GM23338 (cell line): ENCODE data around the gene PSMB11. TPM values are rescaled to one million over a fixed set of nuclear protein-coding genes. Genes with fewer than 3 reads are reported as not detected.

Experiments
- ATAC-seq: fragments of 200-7000 bp; cut with Tn5 transposase; 3 replicates; pipeline ENCODE4 v1.9.1; 2020
- DNase-seq: peaks from one replicate; pipeline ENCODE4 v3.0.0-alpha.2; 2015; ENCODE audit warnings: low spot score
- H2AFZ ChIP-seq: fragments of 200-600 bp; sonication (generic); 2 replicates; pipeline ENCODE4 v1.8.0; 2016; ENCODE audit warnings: antibody characterized with exemption, mild to moderate bottlenecking, moderate library complexity
- H3F3A ChIP-seq: fragments of 200-600 bp; sonication (generic); replicated peaks from 2 replicates; pipeline ENCODE4 v1.8.0; 2017; ENCODE audit warnings: antibody characterized with exemption, mixed run types, low read depth
- H3K27ac ChIP-seq: fragments of 200-600 bp; sonication (generic); 2 replicates; pipeline ENCODE4 v1.6.1; 2016; ENCODE audit warnings: low read depth
- H3K27me3 ChIP-seq: fragments of 200-600 bp; sonication (generic); 2 replicates; pipeline ENCODE4 v1.8.0; 2016; ENCODE audit warnings: mild to moderate bottlenecking, mixed run types, moderate library complexity; ENCODE audit not compliant: insufficient read depth
- H3K36me3 ChIP-seq: fragments of 200-600 bp; sonication (generic); 2 replicates; pipeline ENCODE4 v1.8.0; 2016; ENCODE audit warnings: mild to moderate bottlenecking; ENCODE audit not compliant: insufficient read depth
- H3K4me1 ChIP-seq: fragments of 200-600 bp; sonication (generic); 2 replicates; pipeline ENCODE4 v1.8.0; 2016; ENCODE audit warnings: mild to moderate bottlenecking, moderate library complexity; ENCODE audit not compliant: insufficient read depth
- H3K4me2 ChIP-seq: fragments of 200-600 bp; sonication (generic); 2 replicates; pipeline ENCODE4 v1.7.1; 2017; ENCODE audit warnings: mixed run types
- H3K4me3 ChIP-seq: fragments of 200-600 bp; sonication (generic); 2 replicates; pipeline ENCODE4 v1.6.1; 2016; ENCODE audit warnings: mixed run types
- H3K79me2 ChIP-seq: fragments of 200-600 bp; sonication (generic); replicated peaks from 2 replicates; pipeline ENCODE4 v1.8.0; 2017; ENCODE audit warnings: mild to moderate bottlenecking; ENCODE audit not compliant: insufficient read depth
- H3K9me2 ChIP-seq: fragments of 200-600 bp; sonication (generic); 2 replicates; pipeline ENCODE4 v1.8.0; 2017; ENCODE audit not compliant: insufficient read depth
- H4K20me1 ChIP-seq: fragments of 200-600 bp; sonication (generic); replicated peaks from 2 replicates; pipeline ENCODE4 v1.8.0; 2017; ENCODE audit warnings: mild to moderate bottlenecking; ENCODE audit not compliant: insufficient read depth
- H3K27ac Mint-ChIP-seq: 2 replicates; pipeline ENCODE4 v1.8.0; 2020; ENCODE audit warnings: inconsistent platforms, mild to moderate bottlenecking, moderate library complexity, mixed read lengths
- H3K27me3 Mint-ChIP-seq: 3 replicates; pipeline ENCODE4 v1.8.0; 2022; ENCODE audit warnings: low read depth, mild to moderate bottlenecking, moderate library complexity, mixed read lengths, inconsistent platforms; ENCODE audit not compliant: insufficient read depth, poor library complexity
- H3K36me3 Mint-ChIP-seq: 3 replicates; pipeline ENCODE4 v1.8.0; 2021; ENCODE audit warnings: low read depth, mild to moderate bottlenecking, inconsistent platforms, moderate library complexity, mixed read lengths
- H3K4me1 Mint-ChIP-seq: 3 replicates; pipeline ENCODE4 v1.8.0; 2020; ENCODE audit warnings: mild to moderate bottlenecking, inconsistent platforms, mixed read lengths
- H3K4me3 Mint-ChIP-seq: 3 replicates; pipeline ENCODE4 v1.8.0; 2021; ENCODE audit warnings: moderate library complexity, mild to moderate bottlenecking, inconsistent platforms, mixed read lengths
- H3K9me3 Mint-ChIP-seq: 3 replicates; pipeline ENCODE4 v1.8.0; 2020; ENCODE audit warnings: moderate library complexity, mild to moderate bottlenecking, inconsistent platforms, mixed read lengths
- CREB1 ChIP-seq: fragments of 250-450 bp; sonication (Bioruptor Pico); IDR thresholded peaks from 2 replicates; pipeline ENCODE4 v1.5.0; 2020; ENCODE audit warnings: low read depth, mild to moderate bottlenecking, moderate library complexity
- EZH2 ChIP-seq: fragments of 200-600 bp; sonication (generic); IDR thresholded peaks from one replicate; pipeline ENCODE4 v1.8.0; 2017; ENCODE audit warnings: antibody characterized with exemption, mild to moderate bottlenecking, low read depth; ENCODE audit not compliant: unreplicated experiment
- EZH2phosphoT487 ChIP-seq: fragments of 200-600 bp; sonication (generic); IDR thresholded peaks from one replicate; pipeline ENCODE4 v1.8.1; 2018; ENCODE audit warnings: antibody characterized with exemption; ENCODE audit not compliant: unreplicated experiment
- POLR2AphosphoS5 ChIP-seq: IDR thresholded peaks from 2 replicates; pipeline ENCODE4 v1.6.1; 2016; ENCODE audit warnings: antibody characterized with exemption, low read depth
- STAT1 ChIP-seq: IDR thresholded peaks from one replicate; pipeline ENCODE4 v1.6.1; 2016; ENCODE audit warnings: antibody characterized with exemption; ENCODE audit not compliant: unreplicated experiment
- ZNF114 ChIP-seq: fragments of 250-450 bp; sonication (Bioruptor Pico); IDR thresholded peaks from 2 replicates; pipeline ENCODE4 v1.5.0; 2020; ENCODE audit warnings: mild to moderate bottlenecking, moderate library complexity
- ZNF331 ChIP-seq: fragments of 250-450 bp; sonication (Bioruptor Pico); IDR thresholded peaks from 2 replicates; pipeline ENCODE4 v1.5.0; 2020; ENCODE audit warnings: low read depth, mild to moderate bottlenecking, moderate library complexity
- polyA plus RNA-seq: library from polyadenylated mRNA; unstranded; fragments of >200 nt; fragmentation: Nextera tagmentation; extraction: Ambion mirVana; gene quantifications from 2 replicates; pipeline ENCODE4 v1.2.1, GENCODE V29; 2016
- total RNA-seq: library from RNA; depleted of rRNA; stranded (reverse); fragments of >200 nt; shearing (Covaris generic); gene quantifications from 2 replicates; pipeline ENCODE4 v1.2.3, GENCODE V29; 2014
- TF ChIP-seq, protein P1 (sequence below): fragments of 250-450 bp; sonication (Bioruptor Pico); IDR thresholded peaks from 2 replicates; pipeline ENCODE4 v1.5.0; 2020; ENCODE audit warnings: mild to moderate bottlenecking, moderate library complexity

PSMB11 gene
- total and polyA plus RNA-seq, 2 experiments from 2014 or later: 0.07 TPM; not detected in 1

DNA sequence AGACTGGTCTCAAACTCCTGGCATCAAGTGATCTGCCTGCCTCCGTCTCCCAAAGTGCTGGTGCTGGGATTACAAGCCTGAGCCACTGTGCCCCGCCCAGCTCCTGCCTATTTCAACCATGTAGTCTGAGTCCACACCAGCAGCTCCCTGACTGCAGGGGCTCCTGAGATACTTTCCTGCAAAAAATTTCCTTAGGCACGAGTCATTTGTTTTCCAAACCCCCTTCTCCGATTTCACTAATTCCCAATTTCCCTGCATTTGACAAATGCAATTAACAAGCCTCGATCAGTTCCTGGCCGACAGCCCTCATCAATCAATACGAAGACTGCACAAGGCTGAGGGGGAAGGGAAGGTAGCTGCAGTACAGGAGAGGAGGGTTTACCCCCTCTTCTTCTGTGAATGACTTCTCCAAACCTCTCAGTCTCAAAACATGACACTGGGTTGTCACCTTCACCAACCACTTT, 17.4 kb upstream of the PSMB11 start:
- Histone ChIP-seq H3K79me2 (peaks cover 16% of the 10 kb centered on the region), H3K4me2 (no peak overlapping the region), H3K27ac (peak overlapping the region; percentile 21; the same call in 1 of the 2 replicates), H3K4me1 (peaks cover 18% of the 10 kb centered on the region), H3K4me3 (no peak overlapping the region), H3F3A (peaks cover 19% of the 10 kb centered on the region), H3K36me3 (peaks cover 35% of the 10 kb centered on the region; the same call in 1 of the 2 replicates), H2AFZ (no peak overlapping the region), H4K20me1 (peaks cover 16% of the 10 kb centered on the region), H3K9me2 (no peaks in the 10 kb centered on the region), H3K27me3 (no peaks in the 10 kb centered on the region)
- peaks cover 26% of the 10 kb centered on the region for H3K4me1 Mint-ChIP-seq
- no peak overlapping the region; the same call in 1 of the 2 replicates for H3K27ac Mint-ChIP-seq
- no peak overlapping the region for H3K4me3 Mint-ChIP-seq
- DNase-seq: no peak
- no peaks in the 10 kb centered on the region for H3K9me3 Mint-ChIP-seq
- H3K27me3 Mint-ChIP-seq: peaks cover 5% of the 10 kb centered on the region
- ATAC-seq: no peak; the same call in 2 of the 3 replicates
- TF ChIP-seq POLR2AphosphoS5: no peak
- TF ChIP-seq, protein P1, sequence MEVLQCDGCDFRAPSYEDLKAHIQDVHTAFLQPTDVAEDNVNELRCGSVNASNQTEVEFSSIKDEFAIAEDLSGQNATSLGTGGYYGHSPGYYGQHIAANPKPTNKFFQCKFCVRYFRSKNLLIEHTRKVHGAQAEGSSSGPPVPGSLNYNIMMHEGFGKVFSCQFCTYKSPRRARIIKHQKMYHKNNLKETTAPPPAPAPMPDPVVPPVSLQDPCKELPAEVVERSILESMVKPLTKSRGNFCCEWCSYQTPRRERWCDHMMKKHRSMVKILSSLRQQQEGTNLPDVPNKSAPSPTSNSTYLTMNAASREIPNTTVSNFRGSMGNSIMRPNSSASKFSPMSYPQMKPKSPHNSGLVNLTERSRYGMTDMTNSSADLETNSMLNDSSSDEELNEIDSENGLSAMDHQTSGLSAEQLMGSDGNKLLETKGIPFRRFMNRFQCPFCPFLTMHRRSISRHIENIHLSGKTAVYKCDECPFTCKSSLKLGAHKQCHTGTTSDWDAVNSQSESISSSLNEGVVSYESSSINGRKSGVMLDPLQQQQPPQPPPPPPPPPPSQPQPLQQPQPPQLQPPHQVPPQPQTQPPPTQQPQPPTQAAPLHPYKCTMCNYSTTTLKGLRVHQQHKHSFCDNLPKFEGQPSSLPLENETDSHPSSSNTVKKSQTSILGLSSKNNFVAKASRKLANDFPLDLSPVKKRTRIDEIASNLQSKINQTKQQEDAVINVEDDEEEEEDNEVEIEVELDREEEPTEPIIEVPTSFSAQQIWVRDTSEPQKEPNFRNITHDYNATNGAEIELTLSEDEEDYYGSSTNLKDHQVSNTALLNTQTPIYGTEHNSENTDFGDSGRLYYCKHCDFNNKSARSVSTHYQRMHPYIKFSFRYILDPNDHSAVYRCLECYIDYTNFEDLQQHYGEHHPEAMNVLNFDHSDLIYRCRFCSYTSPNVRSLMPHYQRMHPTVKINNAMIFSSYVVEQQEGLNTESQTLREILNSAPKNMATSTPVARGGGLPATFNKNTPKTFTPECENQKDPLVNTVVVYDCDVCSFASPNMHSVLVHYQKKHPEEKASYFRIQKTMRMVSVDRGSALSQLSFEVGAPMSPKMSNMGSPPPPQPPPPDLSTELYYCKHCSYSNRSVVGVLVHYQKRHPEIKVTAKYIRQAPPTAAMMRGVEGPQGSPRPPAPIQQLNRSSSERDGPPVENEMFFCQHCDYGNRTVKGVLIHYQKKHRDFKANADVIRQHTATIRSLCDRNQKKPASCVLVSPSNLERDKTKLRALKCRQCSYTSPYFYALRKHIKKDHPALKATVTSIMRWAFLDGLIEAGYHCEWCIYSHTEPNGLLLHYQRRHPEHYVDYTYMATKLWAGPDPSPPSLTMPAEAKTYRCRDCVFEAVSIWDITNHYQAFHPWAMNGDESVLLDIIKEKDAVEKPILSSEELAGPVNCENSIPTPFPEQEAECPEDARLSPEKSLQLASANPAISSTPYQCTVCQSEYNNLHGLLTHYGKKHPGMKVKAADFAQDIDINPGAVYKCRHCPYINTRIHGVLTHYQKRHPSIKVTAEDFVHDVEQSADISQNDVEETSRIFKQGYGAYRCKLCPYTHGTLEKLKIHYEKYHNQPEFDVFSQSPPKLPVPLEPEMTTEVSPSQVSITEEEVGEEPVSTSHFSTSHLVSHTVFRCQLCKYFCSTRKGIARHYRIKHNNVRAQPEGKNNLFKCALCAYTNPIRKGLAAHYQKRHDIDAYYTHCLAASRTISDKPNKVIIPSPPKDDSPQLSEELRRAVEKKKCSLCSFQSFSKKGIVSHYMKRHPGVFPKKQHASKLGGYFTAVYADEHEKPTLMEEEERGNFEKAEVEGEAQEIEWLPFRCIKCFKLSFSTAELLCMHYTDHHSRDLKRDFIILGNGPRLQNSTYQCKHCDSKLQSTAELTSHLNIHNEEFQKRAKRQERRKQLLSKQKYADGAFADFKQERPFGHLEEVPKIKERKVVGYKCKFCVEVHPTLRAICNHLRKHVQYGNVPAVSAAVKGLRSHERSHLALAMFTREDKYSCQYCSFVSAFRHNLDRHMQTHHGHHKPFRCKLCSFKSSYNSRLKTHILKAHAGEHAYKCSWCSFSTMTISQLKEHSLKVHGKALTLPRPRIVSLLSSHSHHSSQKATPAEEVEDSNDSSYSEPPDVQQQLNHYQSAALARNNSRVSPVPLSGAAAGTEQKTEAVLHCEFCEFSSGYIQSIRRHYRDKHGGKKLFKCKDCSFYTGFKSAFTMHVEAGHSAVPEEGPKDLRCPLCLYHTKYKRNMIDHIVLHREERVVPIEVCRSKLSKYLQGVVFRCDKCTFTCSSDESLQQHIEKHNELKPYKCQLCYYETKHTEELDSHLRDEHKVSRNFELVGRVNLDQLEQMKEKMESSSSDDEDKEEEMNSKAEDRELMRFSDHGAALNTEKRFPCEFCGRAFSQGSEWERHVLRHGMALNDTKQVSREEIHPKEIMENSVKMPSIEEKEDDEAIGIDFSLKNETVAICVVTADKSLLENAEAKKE (CRISPR knock-in tag): no peak
- peaks cover 42% of the 10 kb centered on the region for H3K36me3 Mint-ChIP-seq

DNA sequence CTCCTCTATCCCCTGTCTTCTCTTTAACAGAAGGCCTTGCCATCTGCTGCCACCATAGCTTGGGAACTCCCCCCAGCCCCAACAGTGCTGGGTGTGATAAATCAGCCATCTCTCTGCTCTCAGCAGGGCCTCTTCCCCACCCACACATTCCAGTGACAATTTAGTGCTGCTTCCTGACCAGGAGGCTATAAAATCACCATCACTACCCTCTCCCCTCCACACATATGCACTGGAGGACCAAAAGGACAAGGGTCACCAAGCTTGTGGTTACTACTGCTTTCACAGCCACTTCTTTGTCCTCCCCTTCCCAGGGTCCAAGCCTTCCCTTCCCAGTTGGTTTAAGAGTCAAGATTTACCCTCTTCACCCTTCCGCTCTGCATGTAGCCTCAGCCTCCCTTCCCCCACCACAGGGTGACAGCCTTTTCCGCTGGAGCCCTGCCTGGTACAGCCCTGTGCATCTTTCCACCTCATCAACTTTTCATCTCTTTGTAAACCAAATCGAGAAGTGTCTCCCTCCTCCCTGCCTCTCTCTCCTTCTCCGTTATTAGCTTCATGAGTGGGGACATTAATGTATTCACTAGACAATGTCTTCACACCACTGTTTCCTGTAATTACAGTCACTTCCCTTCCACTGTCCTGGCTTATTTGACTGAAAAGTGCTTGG, 16.7 kb upstream of the PSMB11 start:
- TF ChIP-seq EZH2phosphoT487 (no peak), EZH2 (no peak), ZNF114 (CRISPR knock-in tag) (no peak), CREB1 (CRISPR knock-in tag) (no peak), STAT1 (no peak), ZNF331 (CRISPR knock-in tag) (no peak)
- Mint-ChIP-seq H3K4me3 (no peak overlapping the region), H3K27me3 (peaks cover 5% of the 10 kb centered on the region), H3K4me1 (peaks cover 26% of the 10 kb centered on the region), H3K36me3 (peaks cover 42% of the 10 kb centered on the region), H3K27ac (peak overlapping the region; percentile 43), H3K9me3 (no peaks in the 10 kb centered on the region)
- Histone ChIP-seq H3K4me1 (peaks cover 18% of the 10 kb centered on the region), H3K27ac (peak overlapping the region; percentile 21; the same call in 1 of the 2 replicates), H3K4me3 (no peak overlapping the region), H3K36me3 (peaks cover 37% of the 10 kb centered on the region; the same call in 1 of the 2 replicates), H3K27me3 (no peaks in the 10 kb centered on the region), H3F3A (peaks cover 19% of the 10 kb centered on the region), H4K20me1 (peaks cover 16% of the 10 kb centered on the region), H3K79me2 (peaks cover 16% of the 10 kb centered on the region), H2AFZ (no peak overlapping the region), H3K4me2 (no peak overlapping the region), H3K9me2 (no peaks in the 10 kb centered on the region)
- ATAC-seq (no peak; the same call in 2 of the 3 replicates), DNase-seq (no peak)
